Measurements from ENCODE around the gene WDFY1.

WDFY1 gene

GRCh38 chr2:223894009-223894408 is 51.1 kb downstream of the WDFY1 start:
- no peak for DNase-seq (ENCODE audit: low read depth)
- no peak overlapping the region for H3K4me3 ChIP-seq (ENCODE audit: control insufficient read depth, low read depth, low read length)
- TF ChIP-seq, protein P1, sequence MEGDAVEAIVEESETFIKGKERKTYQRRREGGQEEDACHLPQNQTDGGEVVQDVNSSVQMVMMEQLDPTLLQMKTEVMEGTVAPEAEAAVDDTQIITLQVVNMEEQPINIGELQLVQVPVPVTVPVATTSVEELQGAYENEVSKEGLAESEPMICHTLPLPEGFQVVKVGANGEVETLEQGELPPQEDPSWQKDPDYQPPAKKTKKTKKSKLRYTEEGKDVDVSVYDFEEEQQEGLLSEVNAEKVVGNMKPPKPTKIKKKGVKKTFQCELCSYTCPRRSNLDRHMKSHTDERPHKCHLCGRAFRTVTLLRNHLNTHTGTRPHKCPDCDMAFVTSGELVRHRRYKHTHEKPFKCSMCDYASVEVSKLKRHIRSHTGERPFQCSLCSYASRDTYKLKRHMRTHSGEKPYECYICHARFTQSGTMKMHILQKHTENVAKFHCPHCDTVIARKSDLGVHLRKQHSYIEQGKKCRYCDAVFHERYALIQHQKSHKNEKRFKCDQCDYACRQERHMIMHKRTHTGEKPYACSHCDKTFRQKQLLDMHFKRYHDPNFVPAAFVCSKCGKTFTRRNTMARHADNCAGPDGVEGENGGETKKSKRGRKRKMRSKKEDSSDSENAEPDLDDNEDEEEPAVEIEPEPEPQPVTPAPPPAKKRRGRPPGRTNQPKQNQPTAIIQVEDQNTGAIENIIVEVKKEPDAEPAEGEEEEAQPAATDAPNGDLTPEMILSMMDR (IDR thresholded peaks at IDR 0.05; ENCODE audit: control insufficient read depth, insufficient read depth, low read depth, low read length, missing control alignments): no peak

- TF ChIP-seq, protein P1 (IDR thresholded peaks at IDR 0.05; ENCODE audit: control insufficient read depth, insufficient read depth, low read depth, low read length, missing control alignments): no peak
- H3K4me3 ChIP-seq (ENCODE audit: control insufficient read depth, low read depth, low read length): no peak overlapping the region
- no peak for DNase-seq (ENCODE audit: low read depth)
Measured at GRCh38 chr2:223890721-223891120, 54.4 kb downstream of the WDFY1 start.

DNA sequence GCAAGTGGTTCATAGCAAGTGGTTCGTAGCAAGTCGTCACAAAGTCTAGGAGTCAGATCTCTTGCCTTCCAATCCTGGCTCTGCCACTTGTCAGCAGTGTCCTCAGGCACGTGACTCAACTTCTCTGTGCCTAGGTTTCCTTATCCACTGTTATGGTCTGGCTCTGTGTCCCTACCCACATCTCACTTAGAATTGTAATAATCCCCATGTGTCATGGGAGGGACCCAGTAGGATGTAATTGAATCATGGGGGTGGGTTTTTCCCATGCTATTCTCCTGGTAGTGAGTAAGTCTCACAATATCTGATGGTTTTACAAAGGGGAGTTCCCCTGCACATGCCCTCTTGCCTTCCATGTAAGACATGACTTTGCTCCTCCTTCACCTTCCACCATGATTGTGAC is 55.9 kb downstream of the WDFY1 start:
- no peak overlapping the region for H3K4me3 ChIP-seq (ENCODE audit: control insufficient read depth, low read depth, low read length)
- no peak for DNase-seq (ENCODE audit: low read depth)
- TF ChIP-seq, protein P1 (IDR thresholded peaks at IDR 0.05; ENCODE audit: control insufficient read depth, insufficient read depth, low read depth, low read length, missing control alignments): no peak

GRCh38 chr2:223888251-223888650 is 56.9 kb downstream of the WDFY1 start:
- TF ChIP-seq, protein P1 (IDR thresholded peaks at IDR 0.05; ENCODE audit: control insufficient read depth, insufficient read depth, low read depth, low read length, missing control alignments): no peak
- no peak overlapping the region for H3K4me3 ChIP-seq (ENCODE audit: control insufficient read depth, low read depth, low read length)

GRCh38 chr2:223887127-223887526 is 58.0 kb downstream of the WDFY1 start:
- TF ChIP-seq, protein P1 (IDR thresholded peaks at IDR 0.05; ENCODE audit: control insufficient read depth, insufficient read depth, low read depth, low read length, missing control alignments): no peak
- H3K4me3 ChIP-seq (ENCODE audit: control insufficient read depth, low read depth, low read length): no peak overlapping the region

More at GRCh38 chr2:223888251-223888650, 56.9 kb downstream of the WDFY1 start:
- DNase-seq (ENCODE audit: low read depth): no peak

DNA sequence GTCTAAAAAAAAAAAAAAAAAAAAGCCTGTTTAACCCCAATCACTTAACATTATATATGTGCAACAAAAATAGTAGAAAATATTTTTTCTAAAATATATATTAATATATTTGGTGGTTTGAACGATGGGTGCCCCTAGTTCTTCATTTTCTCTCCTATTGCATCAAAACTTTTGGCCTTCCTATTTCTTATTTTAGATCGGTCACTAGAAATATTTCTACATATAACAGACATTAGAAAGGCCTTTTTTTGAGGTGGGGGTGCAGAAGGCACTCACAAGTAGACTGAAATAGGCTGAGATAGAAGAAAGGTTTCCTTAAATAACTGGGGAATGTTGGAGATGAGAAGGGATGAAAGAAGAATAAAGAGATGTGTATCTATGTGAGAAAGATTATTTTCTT is 58.4 kb downstream of the WDFY1 start:
- TF ChIP-seq, protein P1 (IDR thresholded peaks at IDR 0.05; ENCODE audit: control insufficient read depth, insufficient read depth, low read depth, low read length, missing control alignments): no peak
- H3K4me3 ChIP-seq (ENCODE audit: control insufficient read depth, low read depth, low read length): no peak overlapping the region
- no peak for DNase-seq (ENCODE audit: low read depth)

More at GRCh38 chr2:223887127-223887526, 58.0 kb downstream of the WDFY1 start:
- no peak for DNase-seq (ENCODE audit: low read depth)

DNA sequence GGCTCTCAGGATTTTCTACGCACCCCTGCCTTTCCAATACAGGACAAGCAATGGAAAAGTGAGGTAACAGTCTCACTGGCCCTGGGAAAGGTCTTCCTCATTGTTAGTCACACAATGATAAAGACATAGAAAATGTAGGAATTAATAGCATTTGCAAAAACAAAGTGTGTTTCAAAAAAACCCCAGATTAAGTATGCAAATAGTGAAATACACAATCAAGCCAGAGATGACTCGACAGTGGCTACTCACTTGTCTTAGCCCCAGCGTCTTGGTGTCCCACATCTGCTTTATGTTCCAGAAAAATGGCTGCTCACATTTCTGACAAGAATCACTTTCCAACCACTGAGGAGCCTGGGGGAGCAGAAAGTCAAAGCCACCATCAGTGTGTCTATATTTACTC is 60.7 kb downstream of the WDFY1 start:
- TF ChIP-seq, protein P1 (IDR thresholded peaks at IDR 0.05; ENCODE audit: control insufficient read depth, insufficient read depth, low read depth, low read length, missing control alignments): no peak
- H3K4me3 ChIP-seq (ENCODE audit: control insufficient read depth, low read depth, low read length): no peak overlapping the region
- no peak for DNase-seq (ENCODE audit: low read depth)
